ENCODE results near the gene RNF32.

- TF ChIP-seq MAX (IDR thresholded peaks at IDR 0.05), result no peak
- TF ChIP-seq ATF3 (IDR thresholded peaks at IDR 0.05), result no peak
- TF ChIP-seq, protein P1, sequence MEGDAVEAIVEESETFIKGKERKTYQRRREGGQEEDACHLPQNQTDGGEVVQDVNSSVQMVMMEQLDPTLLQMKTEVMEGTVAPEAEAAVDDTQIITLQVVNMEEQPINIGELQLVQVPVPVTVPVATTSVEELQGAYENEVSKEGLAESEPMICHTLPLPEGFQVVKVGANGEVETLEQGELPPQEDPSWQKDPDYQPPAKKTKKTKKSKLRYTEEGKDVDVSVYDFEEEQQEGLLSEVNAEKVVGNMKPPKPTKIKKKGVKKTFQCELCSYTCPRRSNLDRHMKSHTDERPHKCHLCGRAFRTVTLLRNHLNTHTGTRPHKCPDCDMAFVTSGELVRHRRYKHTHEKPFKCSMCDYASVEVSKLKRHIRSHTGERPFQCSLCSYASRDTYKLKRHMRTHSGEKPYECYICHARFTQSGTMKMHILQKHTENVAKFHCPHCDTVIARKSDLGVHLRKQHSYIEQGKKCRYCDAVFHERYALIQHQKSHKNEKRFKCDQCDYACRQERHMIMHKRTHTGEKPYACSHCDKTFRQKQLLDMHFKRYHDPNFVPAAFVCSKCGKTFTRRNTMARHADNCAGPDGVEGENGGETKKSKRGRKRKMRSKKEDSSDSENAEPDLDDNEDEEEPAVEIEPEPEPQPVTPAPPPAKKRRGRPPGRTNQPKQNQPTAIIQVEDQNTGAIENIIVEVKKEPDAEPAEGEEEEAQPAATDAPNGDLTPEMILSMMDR (IDR thresholded peaks at IDR 0.05; ENCODE audit: low read depth, low read length, missing input control), result no peak
- TF ChIP-seq FOXA1 (IDR thresholded peaks at IDR 0.05), result no peak
- TF ChIP-seq REST (IDR thresholded peaks at IDR 0.05), result no peak
- TF ChIP-seq GABPA (IDR thresholded peaks at IDR 0.05 in 1 of 2, conservative IDR thresholded peaks at IDR 0.05 in 1 of 2), result no peak
- TF ChIP-seq EGR1 (IDR thresholded peaks at IDR 0.05; ENCODE audit: low read depth in 2 of 2), result no peak
- TF ChIP-seq YY1 (IDR thresholded peaks at IDR 0.05), result no peak
- TF ChIP-seq JUND (IDR thresholded peaks at IDR 0.05), result no peak
- no peak for TF ChIP-seq HNF4G (IDR thresholded peaks at IDR 0.05)
Observed at GRCh38 chr7:156600496-156600895, 40.1 kb upstream of the RNF32 start.
